ENCODE measurements around the gene DIP2B.

- TF ChIP-seq CTCF (conservative IDR thresholded peaks at IDR 0.05; ENCODE audit: low read length): no peak
- no peak for TF ChIP-seq EZH2phosphoT487 (IDR thresholded peaks at IDR 0.05; ENCODE audit: borderline replicate concordance, low read depth, low read length)
Measured at GRCh38 chr12:50750366-50750765, 245.6 kb downstream of the DIP2B start.
